Thyroid gland (tissue), 4 donors: ENCODE measurements around the gene MAP3K7. TPM values are rescaled to one million over a fixed set of nuclear protein-coding genes. Genes with fewer than 3 reads are reported as not detected.

ENCODE experiments used
- DNase-seq, 2 donors: peaks; one replicate each; pipeline ENCODE4 v3.0.0-alpha.2; 2019
- H3K27ac ChIP-seq, 3 donors: fragments of 200-600 bp; sonication (generic); 1 replicate in 2 of 3; 2 replicates in 1 of 3; pipeline ENCODE4 v1.5.1; 2016 to 2019; ENCODE audit warnings: mild to moderate bottlenecking in 1 of 3, moderate library complexity in 1 of 3
- H3K27me3 ChIP-seq: fragments of 200-600 bp; sonication (generic); one replicate; pipeline ENCODE4 v1.5.1; 2019
- H3K36me3 ChIP-seq, 2 donors: fragments of 200-600 bp; sonication (generic); one replicate each; pipeline ENCODE4 v1.5.1; 2016 to 2019
- H3K4me1 ChIP-seq, 2 donors: fragments of 200-600 bp; sonication (generic); one replicate each; pipeline ENCODE4 v1.5.1; 2017 to 2019
- H3K4me3 ChIP-seq, 3 donors: fragments of 200-600 bp; sonication (generic); replicated peaks in 1 of 3; 1 replicate in 2 of 3; 2 replicates in 1 of 3; pipeline ENCODE4 v1.5.1; 2016; ENCODE audit warnings: mild to moderate bottlenecking in 1 of 3
- H3K9me3 ChIP-seq: fragments of 200-600 bp; sonication (generic); one replicate; pipeline ENCODE4 v1.5.1; 2017
- CTCF ChIP-seq, 6 experiments: fragments of 200-600 bp in 3 of 6; fragments of 450-650 bp in 3 of 6; sonication (generic) in 3 of 6; IDR thresholded peaks; one replicate each; pipeline ENCODE4 v1.5.1; 2016 to 2019; ENCODE audit warnings: antibody characterized with exemption in 6 of 6, mild to moderate bottlenecking in 2 of 6, inconsistent platforms in 1 of 6, moderate library complexity in 1 of 6
- POLR2A ChIP-seq, 2 donors: fragments of 450-650 bp; IDR thresholded peaks; one replicate each; pipeline ENCODE4 v1.6.1; 2017; ENCODE audit warnings: antibody characterized with exemption in 2 of 2, mild to moderate bottlenecking in 2 of 2, moderate library complexity in 1 of 2
- WGBS, 2 donors: methylation state at CpG; one replicate each; pipeline ENCODE4 v1.1.5; 2017; 5-methylcytosine and 5-hydroxymethylcytosine counted together
- intact Hi-C: fragments of 100-400 bp; cut with DNase I; formaldehyde crosslinking; loops from one replicate; pipeline ENCODE4 v1.15.1; 2023
- total RNA-seq, 4 donors: library from RNA; depleted of rRNA; stranded (reverse); fragments of >200 nt; gene quantifications; one replicate each; pipeline ENCODE4 v1.2.3, GENCODE V29; 2016

MAP3K7 gene
- total RNA-seq, 4 donors from 2014 or later = 31.5 to 50.3 (median 33.6) TPM

GRCh38 chr6:90534337-90535025, 52.4 kb downstream of the MAP3K7 start:
- H3K4me1 ChIP-seq = peaks cover 0 to 4% of the 10 kb centered on the region in 2 donors
- H3K9me3 ChIP-seq = no peaks in the 10 kb centered on the region
- peaks cover 0 to 6% of the 10 kb centered on the region in 2 donors for H3K36me3 ChIP-seq
- intact Hi-C loops = no loop called here
- DNase-seq = no peak
- no peak overlapping the region for H3K4me3 ChIP-seq
- no peak for TF ChIP-seq CTCF (IDR thresholded peaks at IDR 0.05)
- TF ChIP-seq POLR2A (IDR thresholded peaks at IDR 0.05) = no peak
- no peaks in the 10 kb centered on the region for H3K27me3 ChIP-seq
- H3K27ac ChIP-seq = no peak overlapping the region
- WGBS, 2 donors = 93 to 98% methylated on average over 3 of the region's 3 CpGs

- Histone ChIP-seq H3K4me3 (no peak overlapping the region), H3K27ac (no peak overlapping the region), H3K9me3 (no peaks in the 10 kb centered on the region), H3K27me3 (no peaks in the 10 kb centered on the region), H3K36me3 (peaks cover 0 to 6% of the 10 kb centered on the region in 2 donors), H3K4me1 (peaks cover 0 to 4% of the 10 kb centered on the region in 2 donors)
- TF ChIP-seq POLR2A (IDR thresholded peaks at IDR 0.05) (no peak), CTCF (IDR thresholded peaks at IDR 0.05) (no peak)
- intact Hi-C loops = no loop called here
- DNase-seq = no peak
- 91 to 93% methylated on average over 4 of the region's 4 CpGs for WGBS, 2 donors
These were observed 53.1 kb downstream of the MAP3K7 start for GRCh38 chr6:90533615-90534336.

- no peaks in the 10 kb centered on the region for H3K4me1 ChIP-seq
- no peaks in the 10 kb centered on the region for H3K27me3 ChIP-seq
- H3K4me3 ChIP-seq = no peak overlapping the region
- TF ChIP-seq POLR2A (IDR thresholded peaks at IDR 0.05) = no peak
- no peaks in the 10 kb centered on the region for H3K9me3 ChIP-seq
- intact Hi-C loops = no loop called here
- 84 to 85% methylated on average over 1 of the region's 1 CpG for WGBS, 2 donors
- DNase-seq = no peak
- peaks cover 0 to 6% of the 10 kb centered on the region in 2 donors for H3K36me3 ChIP-seq
- H3K27ac ChIP-seq = no peak overlapping the region
These were observed 56.0 kb downstream of the MAP3K7 start for GRCh38 chr6:90530882-90531281.

- Histone ChIP-seq H3K27ac (no peak overlapping the region), H3K4me1 (no peaks in the 10 kb centered on the region), H3K9me3 (no peaks in the 10 kb centered on the region), H3K27me3 (no peaks in the 10 kb centered on the region), H3K4me3 (no peak overlapping the region), H3K36me3 (peaks cover 13 to 14% of the 10 kb centered on the region in 2 donors)
- intact Hi-C loops = no loop called here
- DNase-seq = no peak
- TF ChIP-seq CTCF (IDR thresholded peaks at IDR 0.05) = no peak
- no peak for TF ChIP-seq POLR2A (IDR thresholded peaks at IDR 0.05)
- WGBS, 2 donors = 92 to 96% methylated on average over 4 of the region's 4 CpGs
These were observed 61.5 kb downstream of the MAP3K7 start for GRCh38 chr6:90525421-90525820.

- Histone ChIP-seq H3K27ac (no peak overlapping the region), H3K4me1 (no peaks in the 10 kb centered on the region), H3K36me3 (peaks cover 13 to 14% of the 10 kb centered on the region in 2 donors), H3K9me3 (no peaks in the 10 kb centered on the region), H3K4me3 (no peak overlapping the region), H3K27me3 (no peaks in the 10 kb centered on the region)
- TF ChIP-seq CTCF (IDR thresholded peaks at IDR 0.05) (no peak), POLR2A (IDR thresholded peaks at IDR 0.05) (no peak)
- 85 to 86% methylated on average over 4 of the region's 4 CpGs for WGBS, 2 donors
- no peak for DNase-seq
- intact Hi-C loops = no loop called here
These were observed 63.0 kb downstream of the MAP3K7 start for GRCh38 chr6:90523779-90524310.
